HG03135 (cell line): ENCODE results near the gene PGA5.

ENCODE experiments used
- ATAC-seq: cut with Tn5 transposase; IDR thresholded peaks from one replicate; pipeline ENCODE4 v1.9.1; 2021; ENCODE audit warnings: mild to moderate bottlenecking, moderate library complexity; ENCODE audit not compliant: unreplicated experiment

The PGA5 gene

GRCh38 chr11:61293867-61294716 is 53.1 kb downstream of the PGA5 start:
- ATAC-seq = peak; percentile 14

- peak; percentile 82 for ATAC-seq
Observed at GRCh38 chr11:61294717-61295595, 54.0 kb downstream of the PGA5 start, which contains the start of gene VWCE. Gene VWCE, minus strand, starts transcription at chr11:61295316. Its CDS starts 279 bp downstream, at chr11:61295037.

GRCh38 chr11:61295596-61295926 is 54.6 kb downstream of the PGA5 start:
- no peak for ATAC-seq

GRCh38 chr11:61297341-61297740 is 56.4 kb downstream of the PGA5 start:
- ATAC-seq = no peak

GRCh38 chr11:61297746-61298145 is 56.8 kb downstream of the PGA5 start:
- no peak for ATAC-seq

GRCh38 chr11:61298663-61299244 is 57.8 kb downstream of the PGA5 start:
- no peak for ATAC-seq
